SK-N-DZ (cell line): ENCODE results near the gene IGLL1.

Experiments
- DNase-seq: peaks from one replicate; pipeline ENCODE4 v3.0.0-alpha.2; 2015; ENCODE audit warnings: low spot score
- small RNA-seq, 2 experiments: library from RNA; depleted of rRNA; stranded (forward); fragments of <200 nt; gene quantifications; one replicate each; pipeline ENCODE3, GENCODE V24; 2014

Gene IGLL1

DNA sequence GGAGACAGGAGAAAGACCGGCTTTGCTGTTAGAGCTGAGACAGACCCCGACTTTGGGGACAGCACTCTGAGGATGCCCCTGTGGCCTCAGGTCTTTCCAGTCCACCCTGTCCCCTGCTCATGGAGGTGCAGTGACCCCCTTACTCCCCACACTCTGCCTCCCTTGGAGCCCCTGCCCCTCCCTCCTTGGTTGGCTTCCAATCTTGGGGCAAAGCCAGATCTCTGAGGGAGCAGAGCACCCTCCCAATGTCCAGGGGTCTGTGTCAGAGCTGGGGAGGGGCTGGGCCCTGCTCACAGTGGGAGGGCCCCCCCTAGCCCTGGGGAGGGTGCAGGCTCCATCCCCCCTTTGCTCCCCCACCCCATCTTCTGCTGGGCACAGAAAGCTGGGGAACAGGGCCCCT lies 50.0 kb downstream of the IGLL1 start:
- no peak for DNase-seq

- DNase-seq: no peak
These were observed 50.7 kb downstream of the IGLL1 start for GRCh38 chr22:23529166-23530103.

DNA sequence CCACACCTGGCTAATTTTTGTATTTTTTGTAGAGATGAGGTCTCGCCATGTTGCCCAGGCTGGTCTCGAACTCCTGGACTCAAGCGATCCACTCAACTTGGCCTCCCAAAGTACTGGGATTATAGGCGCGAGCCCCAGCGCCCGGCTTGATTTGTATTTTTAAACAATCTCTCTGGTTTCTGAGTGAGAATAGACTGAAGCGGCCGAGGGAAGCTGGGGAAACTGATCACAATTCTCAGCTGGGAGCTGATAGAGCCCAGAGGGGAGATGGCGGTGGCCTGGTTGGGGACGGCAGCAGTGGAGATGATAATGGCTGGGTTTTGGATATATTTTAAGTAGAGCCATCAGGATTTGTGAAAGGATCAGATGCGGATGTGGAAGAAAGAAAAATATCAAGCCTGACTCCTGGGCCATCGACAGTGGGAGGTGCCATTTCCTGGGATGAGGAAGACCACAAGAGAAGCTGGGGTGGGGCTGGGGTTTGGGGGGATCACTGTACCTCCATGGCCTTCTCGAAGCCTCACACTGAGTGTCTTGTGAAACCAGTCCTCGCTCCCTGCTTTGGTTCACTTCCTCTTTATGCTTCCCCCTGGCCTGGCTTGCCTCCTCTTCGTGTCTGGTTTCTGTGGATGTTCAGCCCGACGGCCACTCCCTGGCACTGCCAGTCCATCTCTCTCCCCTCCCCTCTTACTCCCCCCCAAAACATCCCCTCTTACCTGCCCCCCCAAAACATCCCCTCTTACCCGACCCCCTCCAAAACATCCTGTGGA lies 51.9 kb downstream of the IGLL1 start:
- DNase-seq: no peak

- no peak for DNase-seq
These were observed 53.3 kb downstream of the IGLL1 start for GRCh38 chr22:23526596-23527316.

- DNase-seq: no peak
These were observed 54.6 kb downstream of the IGLL1 start for GRCh38 chr22:23525510-23525909.

- DNase-seq: no peak
These were observed 55.9 kb downstream of the IGLL1 start for GRCh38 chr22:23524226-23524625.

- DNase-seq: no peak
These were observed 56.4 kb downstream of the IGLL1 start for GRCh38 chr22:23523713-23524112.

Small RNA genes within 50 kb of the gene (small RNA-seq; reads per million reads assigned to genes)
- 0 reads per million in 2 experiments for gene AP000346.3
